Measurements from ENCODE around the gene FERMT3.

The FERMT3 gene

GRCh38 chr11:64225608-64226506 lies 19.3 kb downstream of the FERMT3 start, which contains the start of the genes NUDT22 and TRPT1:
TSS of gene NUDT22 (plus strand) at chr11:64226274. CDS start at chr11:64226653, 379 bp downstream.
TSS of gene TRPT1 (minus strand) at chr11:64226186. CDS start at chr11:64225860, 326 bp downstream.
- Histone ChIP-seq H3K4me3 (ENCODE audit: low read length) (peak within 1 kb of the TSS; percentile 87), H3K79me2 (ENCODE audit: low read length) (peaks cover 27% of the 10 kb centered on the region), H3K27ac (ENCODE audit: low read length) (peak within 1 kb of the TSS; percentile 30; the same call in 1 of the 2 replicates), H3K27me3 (replicated peaks; ENCODE audit: insufficient read depth, low read length) (no peaks in the 10 kb centered on the region), H3K36me3 (replicated peaks; ENCODE audit: insufficient read depth, low read length) (no peaks in the 10 kb centered on the region), H4K20me1 (ENCODE audit: insufficient read depth, low read length) (no peaks in the 10 kb centered on the region), H3K4me2 (ENCODE audit: low read depth, low read length) (peak within 1 kb of the TSS; percentile 93), H2AFZ (ENCODE audit: low read length) (peak within 1 kb of the TSS; percentile 86), H3K9me2 (replicated peaks; ENCODE audit: insufficient read depth, low read length) (no peaks in the 10 kb centered on the region), H3K9ac (ENCODE audit: low read length) (peak within 1 kb of the TSS; percentile 79), H3F3A (ENCODE audit: insufficient read depth, low read length) (peaks cover 7% of the 10 kb centered on the region), H3K9me3 (replicated peaks; ENCODE audit: insufficient read depth, low read length) (no peaks in the 10 kb centered on the region), H3K4me1 (ENCODE audit: low read length) (peaks cover 14% of the 10 kb centered on the region)
- TF ChIP-seq EZH2 (optimal IDR thresholded peaks at IDR 0.05; ENCODE audit: low read depth, low read length) (no peak), EZH2phosphoT487 (IDR thresholded peaks at IDR 0.05; ENCODE audit: low read length) (no peak)
- TF ChIP-seq, protein P1, sequence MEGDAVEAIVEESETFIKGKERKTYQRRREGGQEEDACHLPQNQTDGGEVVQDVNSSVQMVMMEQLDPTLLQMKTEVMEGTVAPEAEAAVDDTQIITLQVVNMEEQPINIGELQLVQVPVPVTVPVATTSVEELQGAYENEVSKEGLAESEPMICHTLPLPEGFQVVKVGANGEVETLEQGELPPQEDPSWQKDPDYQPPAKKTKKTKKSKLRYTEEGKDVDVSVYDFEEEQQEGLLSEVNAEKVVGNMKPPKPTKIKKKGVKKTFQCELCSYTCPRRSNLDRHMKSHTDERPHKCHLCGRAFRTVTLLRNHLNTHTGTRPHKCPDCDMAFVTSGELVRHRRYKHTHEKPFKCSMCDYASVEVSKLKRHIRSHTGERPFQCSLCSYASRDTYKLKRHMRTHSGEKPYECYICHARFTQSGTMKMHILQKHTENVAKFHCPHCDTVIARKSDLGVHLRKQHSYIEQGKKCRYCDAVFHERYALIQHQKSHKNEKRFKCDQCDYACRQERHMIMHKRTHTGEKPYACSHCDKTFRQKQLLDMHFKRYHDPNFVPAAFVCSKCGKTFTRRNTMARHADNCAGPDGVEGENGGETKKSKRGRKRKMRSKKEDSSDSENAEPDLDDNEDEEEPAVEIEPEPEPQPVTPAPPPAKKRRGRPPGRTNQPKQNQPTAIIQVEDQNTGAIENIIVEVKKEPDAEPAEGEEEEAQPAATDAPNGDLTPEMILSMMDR (IDR thresholded peaks at IDR 0.05; ENCODE audit: low read length) = peak; percentile 7
- peak; percentile 90 for DNase-seq

DNA sequence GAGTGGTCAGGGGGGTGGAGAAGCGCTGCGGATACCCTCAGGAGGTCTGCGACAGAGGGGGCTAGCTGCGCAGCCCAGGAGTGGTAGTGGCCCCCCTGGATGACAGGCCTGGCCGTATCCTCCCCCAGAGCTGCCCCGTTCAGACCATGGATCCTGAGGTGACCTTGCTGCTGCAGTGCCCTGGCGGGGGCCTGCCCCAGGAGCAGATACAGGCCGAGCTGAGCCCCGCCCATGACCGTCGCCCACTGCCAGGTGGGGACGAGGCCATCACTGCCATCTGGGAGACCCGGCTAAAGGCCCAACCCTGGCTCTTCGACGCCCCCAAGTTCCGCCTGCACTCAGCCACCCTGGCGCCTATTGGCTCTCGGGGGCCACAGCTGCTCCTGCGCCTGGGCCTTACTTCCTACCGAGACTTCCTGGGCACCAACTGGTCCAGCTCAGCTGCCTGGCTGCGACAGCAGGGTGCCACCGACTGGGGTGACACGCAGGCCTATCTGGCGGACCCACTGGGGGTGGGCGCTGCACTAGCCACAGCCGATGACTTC lies 20.1 kb downstream of the FERMT3 start:
- H3K27ac ChIP-seq (ENCODE audit: low read length) = peak overlapping the region; percentile 30; the same call in 1 of the 2 replicates
- no peaks in the 10 kb centered on the region for H3K27me3 ChIP-seq (replicated peaks; ENCODE audit: insufficient read depth, low read length)
- no peaks in the 10 kb centered on the region for H3K9me2 ChIP-seq (replicated peaks; ENCODE audit: insufficient read depth, low read length)
- DNase-seq = peak; percentile 49
- no peaks in the 10 kb centered on the region for H4K20me1 ChIP-seq (ENCODE audit: insufficient read depth, low read length)
- H3K4me2 ChIP-seq (ENCODE audit: low read depth, low read length) = peak overlapping the region; percentile 93
- peaks cover 29% of the 10 kb centered on the region for H3K79me2 ChIP-seq (ENCODE audit: low read length)
- no peaks in the 10 kb centered on the region for H3K36me3 ChIP-seq (replicated peaks; ENCODE audit: insufficient read depth, low read length)
- H3K9ac ChIP-seq (ENCODE audit: low read length) = peak overlapping the region; percentile 79
- peaks cover 7% of the 10 kb centered on the region for H3F3A ChIP-seq (ENCODE audit: insufficient read depth, low read length)
- H2AFZ ChIP-seq (ENCODE audit: low read length) = peak overlapping the region; percentile 86
- peak overlapping the region; percentile 87 for H3K4me3 ChIP-seq (ENCODE audit: low read length)
- TF ChIP-seq, protein P1 (IDR thresholded peaks at IDR 0.05; ENCODE audit: low read length) = no peak
- no peak for TF ChIP-seq EZH2phosphoT487 (IDR thresholded peaks at IDR 0.05; ENCODE audit: low read length)
- TF ChIP-seq EZH2 (optimal IDR thresholded peaks at IDR 0.05; ENCODE audit: low read depth, low read length) = no peak
- peaks cover 14% of the 10 kb centered on the region for H3K4me1 ChIP-seq (ENCODE audit: low read length)
- no peaks in the 10 kb centered on the region for H3K9me3 ChIP-seq (replicated peaks; ENCODE audit: insufficient read depth, low read length)

DNA sequence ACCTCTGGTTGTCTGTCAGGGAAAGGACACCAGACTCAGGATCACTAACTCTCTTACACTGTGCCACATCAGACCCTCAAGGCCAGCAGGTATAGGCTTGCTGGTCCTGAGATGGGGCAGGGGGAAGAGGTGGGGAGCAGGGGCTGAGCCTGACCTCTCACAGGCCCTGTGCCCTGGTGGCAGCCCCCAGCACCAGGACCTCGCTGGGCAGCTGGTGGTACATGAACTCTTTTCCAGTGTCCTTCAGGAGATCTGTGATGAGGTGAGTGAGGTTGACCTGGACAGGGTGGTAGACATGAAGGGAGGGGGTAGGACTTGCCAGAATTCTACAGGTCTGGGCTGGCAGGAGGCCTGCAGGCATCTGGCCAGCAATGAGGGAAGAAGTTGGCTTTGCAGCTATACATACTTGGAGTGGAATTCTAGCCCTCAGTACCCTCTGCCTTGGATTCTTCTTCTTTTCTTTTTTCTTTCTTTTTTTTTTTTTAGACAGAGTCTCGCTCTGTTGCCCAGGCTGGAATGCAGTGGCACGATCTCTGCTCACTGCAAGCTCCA lies 21.0 kb downstream of the FERMT3 start:
- Histone ChIP-seq H3K27me3 (replicated peaks; ENCODE audit: insufficient read depth, low read length) (no peaks in the 10 kb centered on the region), H3K9me3 (replicated peaks; ENCODE audit: insufficient read depth, low read length) (no peaks in the 10 kb centered on the region), H3K4me1 (ENCODE audit: low read length) (peaks cover 14% of the 10 kb centered on the region), H3K79me2 (ENCODE audit: low read length) (peaks cover 29% of the 10 kb centered on the region), H3K4me3 (ENCODE audit: low read length) (peak overlapping the region; percentile 87), H2AFZ (ENCODE audit: low read length) (no peak overlapping the region), H3K27ac (ENCODE audit: low read length) (no peak overlapping the region), H3F3A (ENCODE audit: insufficient read depth, low read length) (peaks cover 7% of the 10 kb centered on the region), H3K9me2 (replicated peaks; ENCODE audit: insufficient read depth, low read length) (no peaks in the 10 kb centered on the region), H3K36me3 (replicated peaks; ENCODE audit: insufficient read depth, low read length) (no peaks in the 10 kb centered on the region), H3K4me2 (ENCODE audit: low read depth, low read length) (peak overlapping the region; percentile 93), H4K20me1 (ENCODE audit: insufficient read depth, low read length) (no peaks in the 10 kb centered on the region), H3K9ac (ENCODE audit: low read length) (peak overlapping the region; percentile 79; the same call in 1 of the 2 replicates)
- DNase-seq = no peak
- TF ChIP-seq EZH2 (optimal IDR thresholded peaks at IDR 0.05; ENCODE audit: low read depth, low read length) = no peak
- TF ChIP-seq, protein P1 (IDR thresholded peaks at IDR 0.05; ENCODE audit: low read length) = no peak
- TF ChIP-seq EZH2phosphoT487 (IDR thresholded peaks at IDR 0.05; ENCODE audit: low read length) = no peak

All from MM.1S (cell line).